H9 (cell line): ENCODE measurements around the gene PATL2. TPM values are rescaled to one million over a fixed set of nuclear protein-coding genes. Genes with fewer than 3 reads are reported as not detected.

ENCODE experiments used
- DNase-seq: peaks from one replicate; pipeline ENCODE4 v3.0.0-alpha.2; 2017
- H2AFZ ChIP-seq: one replicate; pipeline ENCODE4 v1.6.1; 2013; ENCODE audit warnings: mild to moderate bottlenecking, low read length, control low read depth, moderate library complexity
- H2AK5ac ChIP-seq: 2 replicates; pipeline ENCODE4 v1.6.1; 2013; ENCODE audit warnings: low read length, control low read depth, mixed read lengths; ENCODE audit not compliant: insufficient read length
- H2BK120ac ChIP-seq: one replicate; pipeline ENCODE4 v1.6.1; 2013; ENCODE audit warnings: low read depth, mild to moderate bottlenecking, low read length, control low read depth, inconsistent platforms; ENCODE audit not compliant: poor library complexity, severe bottlenecking
- H2BK12ac ChIP-seq: 2 replicates; pipeline ENCODE4 v1.6.1; 2013; ENCODE audit warnings: low read length, control low read depth, mixed read lengths, low read depth; ENCODE audit not compliant: insufficient read length
- H2BK15ac ChIP-seq: 2 replicates; pipeline ENCODE4 v1.6.1; 2013; ENCODE audit warnings: low read depth, low read length, control low read depth
- H2BK20ac ChIP-seq: one replicate; pipeline ENCODE4 v1.6.1; 2013; ENCODE audit warnings: low read depth, mild to moderate bottlenecking, low read length, control low read depth, inconsistent platforms; ENCODE audit not compliant: poor library complexity, severe bottlenecking
- H2BK5ac ChIP-seq: 2 replicates; pipeline ENCODE4 v1.6.1; 2013; ENCODE audit warnings: low read length, control low read depth, mixed read lengths; ENCODE audit not compliant: insufficient read length
- H3K14ac ChIP-seq: 2 replicates; pipeline ENCODE4 v1.6.1; 2013; ENCODE audit warnings: low read length, control low read depth; ENCODE audit not compliant: insufficient read depth
- H3K18ac ChIP-seq: 2 replicates; pipeline ENCODE4 v1.6.1; 2013; ENCODE audit warnings: low read depth, mild to moderate bottlenecking, mixed read lengths, low read length, control low read depth; ENCODE audit not compliant: insufficient read length
- H3K23ac ChIP-seq: 2 replicates; pipeline ENCODE4 v1.6.1; 2013; ENCODE audit warnings: low read length, control low read depth, mixed read lengths, low read depth; ENCODE audit not compliant: insufficient read length
- H3K23me2 ChIP-seq: 2 replicates; pipeline ENCODE4 v1.6.1; 2013; ENCODE audit warnings: low read depth, mild to moderate bottlenecking, mixed read lengths, low read length, control low read depth; ENCODE audit not compliant: insufficient read length, poor library complexity, severe bottlenecking
- H3K27ac ChIP-seq: 2 replicates; pipeline ENCODE4 v1.5.1; 2013; ENCODE audit warnings: low read length, control low read depth, mixed read lengths, low read depth; ENCODE audit not compliant: insufficient read length
- H3K27me3 ChIP-seq: 2 replicates; pipeline ENCODE4 v1.6.1; 2013; ENCODE audit warnings: low read length, control low read depth, inconsistent platforms; ENCODE audit not compliant: insufficient read depth
- H3K4ac ChIP-seq: 2 replicates; pipeline ENCODE4 v1.6.1; 2013; ENCODE audit warnings: low read depth, mild to moderate bottlenecking, control low read depth, inconsistent platforms, low read length, moderate library complexity
- H3K4me1 ChIP-seq: 2 replicates; pipeline ENCODE4 v1.6.1; 2013; ENCODE audit warnings: low read length, control low read depth, inconsistent platforms; ENCODE audit not compliant: insufficient read depth
- H3K4me2 ChIP-seq: 2 replicates; pipeline ENCODE4 v1.6.1; 2013; ENCODE audit warnings: low read length, control low read depth, mixed read lengths; ENCODE audit not compliant: insufficient read length, insufficient read depth
- H3K56ac ChIP-seq: 2 replicates; pipeline ENCODE4 v1.6.1; 2013; ENCODE audit warnings: low read depth, mild to moderate bottlenecking, mixed read lengths, low read length, control low read depth; ENCODE audit not compliant: insufficient read length
- H3K79me1 ChIP-seq: 2 replicates; pipeline ENCODE4 v1.6.1; 2013; ENCODE audit warnings: low read depth, mild to moderate bottlenecking, moderate library complexity, low read length, control low read depth, inconsistent platforms; ENCODE audit not compliant: insufficient read depth, poor library complexity, severe bottlenecking
- H3K79me2 ChIP-seq: 2 replicates; pipeline ENCODE4 v1.6.1; 2013; ENCODE audit warnings: low read length, control low read depth, inconsistent platforms; ENCODE audit not compliant: insufficient read depth
- H3K9ac ChIP-seq: 2 replicates; pipeline ENCODE4 v1.6.1; 2013; ENCODE audit warnings: low read length, control low read depth, mixed read lengths; ENCODE audit not compliant: insufficient read length; ENCODE audit errors: extremely low read depth
- H3K9me3 ChIP-seq: one replicate; pipeline ENCODE4 v1.6.1; 2013; ENCODE audit warnings: low read depth, low read length, inconsistent platforms; ENCODE audit not compliant: control insufficient read depth
- H3T11ph ChIP-seq: one replicate; pipeline ENCODE4 v1.6.1; 2013; ENCODE audit warnings: mild to moderate bottlenecking, low read length, control low read depth, inconsistent platforms
- H4K20me1 ChIP-seq: one replicate; pipeline ENCODE4 v1.6.1; 2013; ENCODE audit not compliant: control insufficient read depth, insufficient read length, insufficient read depth
- H4K5ac ChIP-seq: 2 replicates; pipeline ENCODE4 v1.6.1; 2013; ENCODE audit warnings: low read depth, mild to moderate bottlenecking, mixed read lengths, low read length, control low read depth; ENCODE audit not compliant: insufficient read length
- H4K8ac ChIP-seq: replicated peaks from 2 replicates; pipeline ENCODE4 v1.6.1; 2013; ENCODE audit warnings: low read length, control low read depth, mixed read lengths, low read depth; ENCODE audit not compliant: insufficient read length
- H4K91ac ChIP-seq: 2 replicates; pipeline ENCODE4 v1.6.1; 2013; ENCODE audit warnings: low read depth, mild to moderate bottlenecking, moderate library complexity, mixed read lengths, low read length, control low read depth; ENCODE audit not compliant: insufficient read length
- H3K27ac Mint-ChIP-seq, 3 experiments: 2 replicates in 2 of 3; 3 replicates in 1 of 3; pipeline ENCODE4 v1.8.0; 2020 to 2021; ENCODE audit warnings: mixed read lengths in 3 of 3, mild to moderate bottlenecking in 1 of 3, moderate library complexity in 1 of 3
- H3K27me3 Mint-ChIP-seq: 2 replicates; pipeline ENCODE4 v1.8.0; 2021; ENCODE audit warnings: low read depth, mild to moderate bottlenecking, moderate library complexity, mixed read lengths
- H3K36me3 Mint-ChIP-seq, 3 experiments: 2 replicates in 2 of 3; 3 replicates in 1 of 3; pipeline ENCODE4 v1.8.0; 2020 to 2021; ENCODE audit warnings: low read depth in 3 of 3, mixed read lengths in 3 of 3; ENCODE audit not compliant: insufficient read depth in 1 of 3
- H3K4me1 Mint-ChIP-seq, 2 experiments: 2 replicates each; pipeline ENCODE4 v1.8.0; 2020; ENCODE audit warnings: mixed read lengths in 2 of 2
- H3K4me3 Mint-ChIP-seq, 2 experiments: 2 replicates in 1 of 2; 3 replicates in 1 of 2; pipeline ENCODE4 v1.8.0; 2020 to 2021; ENCODE audit warnings: mild to moderate bottlenecking in 2 of 2, mixed read lengths in 2 of 2, moderate library complexity in 1 of 2
- H3K9me3 Mint-ChIP-seq, 2 experiments: 2 replicates in 1 of 2; 3 replicates in 1 of 2; pipeline ENCODE4 v1.8.0; 2020; ENCODE audit warnings: mild to moderate bottlenecking in 2 of 2, mixed read lengths in 2 of 2, moderate library complexity in 1 of 2
- WGBS: extraction: QIAGEN DNeasy Blood & Tissue Kit; methylation state at CpG from one replicate; pipeline ENCODE4 v1.1.7; 2013; ENCODE audit warnings: missing lambda C conversion rate, low lambda C conversion rate, mixed read lengths; ENCODE audit not compliant: insufficient read length; ENCODE audit errors: extremely low coverage; 5-methylcytosine and 5-hydroxymethylcytosine counted together
- total RNA-seq: library from RNA; stranded (reverse); gene quantifications from 2 replicates; pipeline ENCODE4 v1.2.1, GENCODE V29; 2021
- TF ChIP-seq, protein P1 (sequence below): fragments of 200-600 bp; sonication (generic); conservative IDR thresholded peaks from 3 replicates; pipeline ENCODE4 v1.8.0; 2021; ENCODE audit warnings: antibody characterized with exemption, mild to moderate bottlenecking

The PATL2 gene
- total RNA-seq, 1 experiment from 2014 or later, result 0.46 TPM

DNA sequence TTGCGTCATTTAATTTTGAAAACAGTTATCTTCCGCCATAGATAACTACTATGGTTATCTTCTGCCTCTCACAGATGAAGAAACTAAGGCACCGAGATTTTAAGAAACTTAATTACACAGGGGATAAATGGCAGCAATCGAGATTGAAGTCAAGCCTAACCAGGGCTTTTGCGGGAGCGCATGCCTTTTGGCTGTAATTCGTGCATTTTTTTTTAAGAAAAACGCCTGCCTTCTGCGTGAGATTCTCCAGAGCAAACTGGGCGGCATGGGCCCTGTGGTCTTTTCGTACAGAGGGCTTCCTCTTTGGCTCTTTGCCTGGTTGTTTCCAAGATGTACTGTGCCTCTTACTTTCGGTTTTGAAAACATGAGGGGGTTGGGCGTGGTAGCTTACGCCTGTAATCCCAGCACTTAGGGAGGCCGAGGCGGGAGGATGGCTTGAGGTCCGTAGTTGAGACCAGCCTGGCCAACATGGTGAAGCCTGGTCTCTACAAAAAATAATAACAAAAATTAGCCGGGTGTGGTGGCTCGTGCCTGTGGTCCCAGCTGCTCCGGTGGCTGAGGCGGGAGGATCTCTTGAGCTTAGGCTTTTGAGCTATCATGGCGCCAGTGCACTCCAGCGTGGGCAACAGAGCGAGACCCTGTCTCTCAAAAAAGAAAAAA lies 1.4 kb upstream of the PATL2 start:
- Histone ChIP-seq H3K9me3 (no peaks in the 10 kb centered on the region), H4K91ac (no peak overlapping the region), H4K8ac (no peak overlapping the region), H2BK20ac (no peak overlapping the region), H3K18ac (no peak overlapping the region), H3K4me2 (peak overlapping the region; percentile 55), H3K27ac (no peak overlapping the region), H4K5ac (no peak overlapping the region), H2BK15ac (no peak overlapping the region), H3K4me1 (no peaks in the 10 kb centered on the region), H2AK5ac (no peak overlapping the region), H4K20me1 (no peaks in the 10 kb centered on the region), H3T11ph (no peak overlapping the region), H2AFZ (no peak overlapping the region), H2BK120ac (no peak overlapping the region), H3K9ac (no peak overlapping the region), H3K27me3 (no peaks in the 10 kb centered on the region; the same call in 1 of the 2 replicates), H3K56ac (no peak overlapping the region), H3K79me1 (no peaks in the 10 kb centered on the region), H3K79me2 (no peaks in the 10 kb centered on the region; the same call in 1 of the 2 replicates), H2BK12ac (no peak overlapping the region), H3K14ac (no peak overlapping the region), H2BK5ac (no peak overlapping the region), H3K23me2 (peaks cover 13% of the 10 kb centered on the region), H3K23ac (no peak overlapping the region), H3K4ac (no peak overlapping the region)
- Mint-ChIP-seq H3K36me3 (peaks cover 2 to 12% (median 11%) of the 10 kb centered on the region in 3 experiments; a peak in 6 of 7 replicates), H3K27me3 (peaks cover 15% of the 10 kb centered on the region), H3K4me3 (peak overlapping the region; percentile 82 to 95), H3K4me1 (peaks cover 6 to 7% of the 10 kb centered on the region in 2 experiments), H3K9me3 (no peaks in the 10 kb centered on the region), H3K27ac (no peak overlapping the region; a peak in 1 of 7 replicates)
- no peak for DNase-seq
- WGBS, result no CpG with 5 or more reads among the region's 24 CpGs
- TF ChIP-seq, protein P1, sequence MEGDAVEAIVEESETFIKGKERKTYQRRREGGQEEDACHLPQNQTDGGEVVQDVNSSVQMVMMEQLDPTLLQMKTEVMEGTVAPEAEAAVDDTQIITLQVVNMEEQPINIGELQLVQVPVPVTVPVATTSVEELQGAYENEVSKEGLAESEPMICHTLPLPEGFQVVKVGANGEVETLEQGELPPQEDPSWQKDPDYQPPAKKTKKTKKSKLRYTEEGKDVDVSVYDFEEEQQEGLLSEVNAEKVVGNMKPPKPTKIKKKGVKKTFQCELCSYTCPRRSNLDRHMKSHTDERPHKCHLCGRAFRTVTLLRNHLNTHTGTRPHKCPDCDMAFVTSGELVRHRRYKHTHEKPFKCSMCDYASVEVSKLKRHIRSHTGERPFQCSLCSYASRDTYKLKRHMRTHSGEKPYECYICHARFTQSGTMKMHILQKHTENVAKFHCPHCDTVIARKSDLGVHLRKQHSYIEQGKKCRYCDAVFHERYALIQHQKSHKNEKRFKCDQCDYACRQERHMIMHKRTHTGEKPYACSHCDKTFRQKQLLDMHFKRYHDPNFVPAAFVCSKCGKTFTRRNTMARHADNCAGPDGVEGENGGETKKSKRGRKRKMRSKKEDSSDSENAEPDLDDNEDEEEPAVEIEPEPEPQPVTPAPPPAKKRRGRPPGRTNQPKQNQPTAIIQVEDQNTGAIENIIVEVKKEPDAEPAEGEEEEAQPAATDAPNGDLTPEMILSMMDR, result no peak
